COLO668 (cell line): Measurements from ENCODE around the gene FGD1.

Experiments
- DNase-seq: peaks from one replicate; lab custom pipeline; 2025; ENCODE audit not compliant: unreplicated experiment; lab: John Stamatoyannopoulos, UW

FGD1 gene

GRCh38 chrX:54407266-54407665, 88.8 kb downstream of the FGD1 start:
- peak; percentile 21 for DNase-seq

- DNase-seq = no peak
Measured at GRCh38 chrX:54397113-54397512, 98.9 kb downstream of the FGD1 start.
